HepG2 (cell line): ENCODE results near the gene ANKRD13C. TPM values are rescaled to one million over a fixed set of nuclear protein-coding genes. Genes with fewer than 3 reads are reported as not detected.

Experiments used
- ATAC-seq: fragments of 200-7000 bp; cut with Tn5 transposase; 3 replicates; pipeline ENCODE4 v1.9.1; 2020; ENCODE audit warnings: mild to moderate bottlenecking, moderate library complexity
- BruUV-seq: library from RNA; stranded (reverse); fragments of 400-500 nt; replicated peaks from 2 replicates; lab custom pipeline; 2021; lab: Mats Ljungman, UMichigan
- CTCF ChIA-PET: fragments of 300-600 bp; formaldehyde crosslinking; extraction: SDS; loops from one replicate; lab custom pipeline; 2021; ENCODE audit warnings: low total read pairs, inconsistent platforms, low intra/inter-chr PET ratio; lab: Yijun Ruan, JAX
- POLR2A ChIA-PET: fragments of 350-600 bp; sonication (Branson Sonifier 250); formaldehyde crosslinking; loops from one replicate; lab custom pipeline; 2020; ENCODE audit warnings: antibody characterized with exemption, inconsistent platforms; lab: Yijun Ruan, JAX
- DNase-seq: peaks from one replicate; pipeline ENCODE4 v3.0.0-alpha.2; 2015; ENCODE audit warnings: low spot score
- FAIRE-seq: peaks from 3 replicates; lab custom pipeline; 2011; peaks lifted over from hg19 to GRCh38; lab: Jason Lieb, UNC
- H2AFZ ChIP-seq: one replicate; pipeline ENCODE4 v1.6.1; 2011; ENCODE audit warnings: low read length, inconsistent platforms
- H3K27ac ChIP-seq: fragments of 300-600 bp; 3 replicates; pipeline ENCODE4 v1.8.0; 2011; ENCODE audit warnings: mixed run types, mild to moderate bottlenecking, mixed read lengths, low read length, inconsistent platforms; ENCODE audit not compliant: insufficient read depth; ENCODE audit errors: extremely low read length
- H3K27me3 ChIP-seq, 2 experiments: fragments of 200-600 bp in 1 of 2; 2 replicates in 1 of 2; 3 replicates in 1 of 2; pipeline versions ENCODE4 v1.6.0 to v1.8.0; 2011; ENCODE audit warnings: low read length in 2 of 2, mild to moderate bottlenecking in 2 of 2, moderate library complexity in 2 of 2, inconsistent platforms in 1 of 2; ENCODE audit not compliant: insufficient read depth in 2 of 2, control insufficient read depth in 1 of 2
- H3K36me3 ChIP-seq, 2 experiments: fragments of 200-600 bp in 1 of 2; replicated peaks in 1 of 2; 2 replicates in 1 of 2; 3 replicates in 1 of 2; pipeline versions ENCODE4 v1.5.1 to v1.8.0; 2011; ENCODE audit warnings: low read length in 2 of 2, inconsistent platforms in 1 of 2; ENCODE audit not compliant: insufficient read depth in 2 of 2, control insufficient read depth in 1 of 2
- H3K4me1 ChIP-seq: 2 replicates; pipeline ENCODE4 v1.5.1; 2012; ENCODE audit warnings: low read length, inconsistent platforms; ENCODE audit not compliant: insufficient read depth
- H3K4me2 ChIP-seq: 2 replicates; pipeline ENCODE4 v1.6.0; 2011; ENCODE audit warnings: low read depth, low read length, inconsistent platforms
- H3K4me3 ChIP-seq, 3 experiments: fragments of 200-600 bp in 1 of 3; sonication (generic), shearing (Covaris generic) in 1 of 3; replicated peaks in 1 of 3; 2 replicates each; pipeline ENCODE4 v1.5.1; 2011 to 2016; ENCODE audit warnings: low read length in 3 of 3, inconsistent platforms in 2 of 3, low read depth in 2 of 3, mild to moderate bottlenecking in 2 of 3, control low read depth in 1 of 3, mixed read lengths in 1 of 3; ENCODE audit not compliant: insufficient read depth in 1 of 3
- H3K79me2 ChIP-seq: one replicate; pipeline ENCODE4 v1.6.1; 2011; ENCODE audit warnings: low read length, inconsistent platforms; ENCODE audit not compliant: insufficient read depth
- H3K9ac ChIP-seq: 2 replicates; pipeline ENCODE4 v1.6.0; 2011; ENCODE audit warnings: mild to moderate bottlenecking, low read depth, low read length, inconsistent platforms; ENCODE audit not compliant: insufficient read depth
- H3K9me3 ChIP-seq: 2 replicates; pipeline ENCODE4 v1.5.1; 2012; ENCODE audit warnings: mild to moderate bottlenecking, low read length
- H4K20me1 ChIP-seq: 2 replicates; pipeline ENCODE4 v1.6.0; 2011; ENCODE audit warnings: inconsistent platforms, mild to moderate bottlenecking, low read length, moderate library complexity; ENCODE audit not compliant: insufficient read depth
- ATM ChIP-seq: fragments of 450-650 bp; IDR thresholded peaks from 2 replicates; pipeline ENCODE4 v1.7.1; 2017; ENCODE audit warnings: mild to moderate bottlenecking, borderline replicate concordance
- GABPB1 ChIP-seq: IDR thresholded peaks from 2 replicates; pipeline ENCODE4 v1.6.1; 2016; ENCODE audit warnings: mild to moderate bottlenecking, missing genetic modification reagents, moderate library complexity, missing compliant biosample characterization
- NAIF1 ChIP-seq: sonication (generic); formaldehyde crosslinking; IDR thresholded peaks from 2 replicates; pipeline ENCODE4 v1.5.0; 2020; ENCODE audit warnings: mild to moderate bottlenecking, missing genetic modification reagents, borderline replicate concordance
- NFATC3 ChIP-seq: sonication (generic); formaldehyde crosslinking; IDR thresholded peaks from 2 replicates; pipeline ENCODE4 v1.5.1; 2020; ENCODE audit warnings: mild to moderate bottlenecking, missing genetic modification reagents
- NFRKB ChIP-seq: fragments of 450-650 bp; IDR thresholded peaks from 2 replicates; pipeline ENCODE4 v1.6.1; 2017
- SIN3B ChIP-seq: fragments of 150-350 bp; IDR thresholded peaks from 2 replicates; pipeline ENCODE4 v1.6.1; 2014; ENCODE audit warnings: low read length
- SMARCC2 ChIP-seq: fragments of 450-650 bp; IDR thresholded peaks from 2 replicates; pipeline ENCODE4 v1.6.1; 2017; ENCODE audit warnings: antibody characterized with exemption, mild to moderate bottlenecking
- SOX5 ChIP-seq: IDR thresholded peaks from 2 replicates; pipeline ENCODE4 v1.6.1; 2016; ENCODE audit warnings: borderline replicate concordance
- TEAD3 ChIP-seq: optimal IDR thresholded peaks from 2 replicates; pipeline ENCODE3; 2016; ENCODE audit warnings: borderline replicate concordance
- ZFP90 ChIP-seq: sonication (generic); formaldehyde crosslinking; IDR thresholded peaks from 2 replicates; pipeline ENCODE4 v1.8.0; 2022; ENCODE audit warnings: missing genetic modification reagents, mild to moderate bottlenecking, inconsistent platforms, borderline replicate concordance
- ZNF367 ChIP-seq: sonication (generic); formaldehyde crosslinking; IDR thresholded peaks from 2 replicates; pipeline ENCODE4 v1.4.0; 2020; ENCODE audit warnings: missing genetic modification reagents, borderline replicate concordance
- WGBS: methylation state at CpG from one replicate; pipeline ENCODE4 v1.1.6; 2017; ENCODE audit warnings: low lambda C conversion rate; 5-methylcytosine and 5-hydroxymethylcytosine counted together
- in situ Hi-C: cut with HindIII; loops from 2 replicates; pipeline ENCODE4 v1.10.0; 2017; ENCODE audit warnings: low pct_unique_long_range_greater_than_20kb; ENCODE audit not compliant: extremely low pct_ligation_motif_present
- intact Hi-C: fragments of 100-400 bp; cut with micrococcal nuclease; formaldehyde crosslinking; loops from one replicate; pipeline ENCODE4 v1.10.0; 2022; ENCODE audit not compliant: unreplicated experiment
- polyA plus RNA-seq, 8 experiments: library from polyadenylated mRNA; depleted of rRNA in 3 of 8; stranded (reverse) in 7 of 8; unstranded in 1 of 8; fragments of >200 nt; fragmentation: Illumina TruSeq in 4 of 8; extraction: Trizol in 4 of 8; gene quantifications; 2 replicates each; pipeline versions ENCODE4 v1.2.1 to v1.2.3, GENCODE V29; 2011 to 2016; ENCODE audit warnings: low read depth in 4 of 8, missing spikeins in 1 of 8, mixed read lengths in 1 of 8; ENCODE audit not compliant: insufficient read depth in 1 of 8
- total RNA-seq, 5 experiments: library from RNA; depleted of rRNA; stranded (reverse); fragments of >200 nt; fragmentation: Illumina TruSeq; extraction: Trizol; gene quantifications; 2 replicates each; pipeline ENCODE4 v1.2.3, GENCODE V29; 2016; ENCODE audit warnings: low read depth in 1 of 5
- TF ChIP-seq, protein P1 (sequence below): sonication (generic); formaldehyde crosslinking; IDR thresholded peaks from 2 replicates; pipeline ENCODE4 v1.4.0; 2020; ENCODE audit warnings: missing genetic modification reagents, borderline replicate concordance
- TF ChIP-seq, protein P2 (sequence below): sonication (generic); formaldehyde crosslinking; conservative IDR thresholded peaks from 2 replicates; pipeline ENCODE4 v1.8.0; 2022; ENCODE audit warnings: low read depth, missing genetic modification reagents
- TF ChIP-seq, protein P3 (sequence below): sonication (generic); formaldehyde crosslinking; IDR thresholded peaks from 2 replicates; pipeline ENCODE4 v1.9.0; 2022; ENCODE audit warnings: low read depth, missing genetic modification reagents

Gene ANKRD13C
- total and polyA plus RNA-seq, 2 of the 13 experiments (the other 11 are each of a cell fraction or from before 2014, with no cell fraction given), result 6.2 to 17.6 TPM

DNA sequence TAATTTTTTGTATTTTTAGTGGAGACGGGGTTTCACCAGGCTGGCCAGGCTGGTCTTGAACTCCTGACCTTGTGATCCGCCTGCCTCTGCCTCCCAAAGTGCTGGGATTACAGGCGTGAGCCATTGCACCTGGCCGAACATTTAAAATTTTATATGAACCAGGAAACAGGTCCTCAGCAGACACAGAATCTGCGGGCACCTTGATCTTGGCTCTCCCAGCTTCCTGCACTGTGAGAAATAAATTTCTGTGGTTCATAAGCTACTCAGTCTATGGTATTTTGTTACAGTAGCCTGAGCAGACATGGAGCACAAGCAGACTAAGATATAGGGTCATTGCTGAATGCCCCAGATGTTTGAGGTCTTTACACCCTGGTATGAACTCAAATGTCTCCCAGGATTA is 33.0 kb upstream of the ANKRD13C start:
- CTCF ChIA-PET, result no interaction called here
- in situ Hi-C loops (no loop called here), intact Hi-C loops (no loop called here)
- H3K4me3 ChIP-seq, result no peak overlapping the region
- no peak overlapping the region for H3K9ac ChIP-seq
- no peaks in the 10 kb centered on the region for H3K79me2 ChIP-seq
- 42% methylated on average over 5 of the region's 5 CpGs for WGBS
- H3K4me1 ChIP-seq, result no peaks in the 10 kb centered on the region
- no peak overlapping the region for H3K4me2 ChIP-seq
- DNase-seq, result no peak
- no peak overlapping the region for H2AFZ ChIP-seq
- no peaks in the 10 kb centered on the region for H4K20me1 ChIP-seq
- no peak for FAIRE-seq
- no peak overlapping the region for H3K27ac ChIP-seq
- no peak for TF ChIP-seq NFRKB
- no peak for TF ChIP-seq ZFP90 (CRISPR knock-in tag)
- no peak for TF ChIP-seq ZNF367 (CRISPR knock-in tag)
- TF ChIP-seq, protein P1, sequence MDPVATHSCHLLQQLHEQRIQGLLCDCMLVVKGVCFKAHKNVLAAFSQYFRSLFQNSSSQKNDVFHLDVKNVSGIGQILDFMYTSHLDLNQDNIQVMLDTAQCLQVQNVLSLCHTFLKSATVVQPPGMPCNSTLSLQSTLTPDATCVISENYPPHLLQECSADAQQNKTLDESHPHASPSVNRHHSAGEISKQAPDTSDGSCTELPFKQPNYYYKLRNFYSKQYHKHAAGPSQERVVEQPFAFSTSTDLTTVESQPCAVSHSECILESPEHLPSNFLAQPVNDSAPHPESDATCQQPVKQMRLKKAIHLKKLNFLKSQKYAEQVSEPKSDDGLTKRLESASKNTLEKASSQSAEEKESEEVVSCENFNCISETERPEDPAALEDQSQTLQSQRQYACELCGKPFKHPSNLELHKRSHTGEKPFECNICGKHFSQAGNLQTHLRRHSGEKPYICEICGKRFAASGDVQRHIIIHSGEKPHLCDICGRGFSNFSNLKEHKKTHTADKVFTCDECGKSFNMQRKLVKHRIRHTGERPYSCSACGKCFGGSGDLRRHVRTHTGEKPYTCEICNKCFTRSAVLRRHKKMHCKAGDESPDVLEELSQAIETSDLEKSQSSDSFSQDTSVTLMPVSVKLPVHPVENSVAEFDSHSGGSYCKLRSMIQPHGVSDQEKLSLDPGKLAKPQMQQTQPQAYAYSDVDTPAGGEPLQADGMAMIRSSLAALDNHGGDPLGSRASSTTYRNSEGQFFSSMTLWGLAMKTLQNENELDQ (CRISPR knock-in tag), result no peak
- no peak for TF ChIP-seq SMARCC2
- TF ChIP-seq SOX5 (CRISPR knock-in tag), result no peak
- TF ChIP-seq NFATC3 (CRISPR knock-in tag), result no peak
- TF ChIP-seq, protein P2, sequence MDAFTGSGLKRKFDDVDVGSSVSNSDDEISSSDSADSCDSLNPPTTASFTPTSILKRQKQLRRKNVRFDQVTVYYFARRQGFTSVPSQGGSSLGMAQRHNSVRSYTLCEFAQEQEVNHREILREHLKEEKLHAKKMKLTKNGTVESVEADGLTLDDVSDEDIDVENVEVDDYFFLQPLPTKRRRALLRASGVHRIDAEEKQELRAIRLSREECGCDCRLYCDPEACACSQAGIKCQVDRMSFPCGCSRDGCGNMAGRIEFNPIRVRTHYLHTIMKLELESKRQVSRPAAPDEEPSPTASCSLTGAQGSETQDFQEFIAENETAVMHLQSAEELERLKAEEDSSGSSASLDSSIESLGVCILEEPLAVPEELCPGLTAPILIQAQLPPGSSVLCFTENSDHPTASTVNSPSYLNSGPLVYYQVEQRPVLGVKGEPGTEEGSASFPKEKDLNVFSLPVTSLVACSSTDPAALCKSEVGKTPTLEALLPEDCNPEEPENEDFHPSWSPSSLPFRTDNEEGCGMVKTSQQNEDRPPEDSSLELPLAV (CRISPR knock-in tag), result no peak
- TF ChIP-seq GABPB1 (CRISPR knock-in tag), result no peak
- no peak for TF ChIP-seq TEAD3 (CRISPR knock-in tag)
- TF ChIP-seq, protein P3, sequence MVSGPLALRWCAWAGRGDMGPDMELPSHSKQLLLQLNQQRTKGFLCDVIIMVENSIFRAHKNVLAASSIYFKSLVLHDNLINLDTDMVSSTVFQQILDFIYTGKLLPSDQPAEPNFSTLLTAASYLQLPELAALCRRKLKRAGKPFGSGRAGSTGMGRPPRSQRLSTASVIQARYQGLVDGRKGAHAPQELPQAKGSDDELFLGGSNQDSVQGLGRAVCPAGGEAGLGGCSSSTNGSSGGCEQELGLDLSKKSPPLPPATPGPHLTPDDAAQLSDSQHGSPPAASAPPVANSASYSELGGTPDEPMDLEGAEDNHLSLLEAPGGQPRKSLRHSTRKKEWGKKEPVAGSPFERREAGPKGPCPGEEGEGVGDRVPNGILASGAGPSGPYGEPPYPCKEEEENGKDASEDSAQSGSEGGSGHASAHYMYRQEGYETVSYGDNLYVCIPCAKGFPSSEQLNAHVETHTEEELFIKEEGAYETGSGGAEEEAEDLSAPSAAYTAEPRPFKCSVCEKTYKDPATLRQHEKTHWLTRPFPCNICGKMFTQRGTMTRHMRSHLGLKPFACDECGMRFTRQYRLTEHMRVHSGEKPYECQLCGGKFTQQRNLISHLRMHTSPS (CRISPR knock-in tag), result no peak
- TF ChIP-seq ATM, result no peak
- no peak for TF ChIP-seq SIN3B
- no peak for TF ChIP-seq NAIF1 (CRISPR knock-in tag)
- H3K36me3 ChIP-seq, result no peaks in the 10 kb centered on the region
- BruUV-seq, result no TSS peak
- no peaks in the 10 kb centered on the region for H3K9me3 ChIP-seq
- no peaks in the 10 kb centered on the region; a peak in 2 of 5 replicates for H3K27me3 ChIP-seq
- POLR2A ChIA-PET, result interaction anchor here (1.1 kb wide), 1 partner anchor 23 kb away, joined by 6 read pairs; the partner anchor contains the start of gene CTH
- ATAC-seq, result no peak; the same call in 2 of the 3 replicates
